ENCODE data around the gene MITF.

The MITF gene

GRCh38 chr3:69753179-69753775 lies 14.0 kb downstream of the MITF start:
- no peak overlapping the region for H3K27ac ChIP-seq

GRCh38 chr3:69755795-69756194 lies 16.5 kb downstream of the MITF start:
- no peak overlapping the region for H3K27ac ChIP-seq
- DNase-seq (ENCODE audit: low read depth, low spot score), result no peak

More at GRCh38 chr3:69753179-69753775, 14.0 kb downstream of the MITF start:
- no peak for DNase-seq (ENCODE audit: low read depth, low spot score)

GRCh38 chr3:69761896-69762767 lies 22.9 kb downstream of the MITF start:
- H3K27ac ChIP-seq, result peak overlapping the region; percentile 75
- DNase-seq (ENCODE audit: low read depth, low spot score), result peak; percentile 34

- H3K27ac ChIP-seq, result peak overlapping the region; percentile 75
- no peak for DNase-seq (ENCODE audit: low read depth, low spot score)
Measured at GRCh38 chr3:69762768-69763229, 23.5 kb downstream of the MITF start.

- DNase-seq (ENCODE audit: low read depth, low spot score), result no peak
- no peak overlapping the region for H3K27ac ChIP-seq
Measured at GRCh38 chr3:69763458-69763857, 24.2 kb downstream of the MITF start.

- no peak for DNase-seq (ENCODE audit: low read depth, low spot score)
Measured at GRCh38 chr3:69764121-69764741, 25.0 kb downstream of the MITF start.

GRCh38 chr3:69764861-69765260 lies 25.6 kb downstream of the MITF start:
- no peak overlapping the region for H3K27ac ChIP-seq
- no peak for DNase-seq (ENCODE audit: low read depth, low spot score)

More at GRCh38 chr3:69764121-69764741, 25.0 kb downstream of the MITF start:
- no peak overlapping the region for H3K27ac ChIP-seq

GRCh38 chr3:69766638-69767037 lies 27.4 kb downstream of the MITF start:
- no peak overlapping the region for H3K27ac ChIP-seq
- no peak for DNase-seq (ENCODE audit: low read depth, low spot score)

GRCh38 chr3:69767571-69767970 lies 28.3 kb downstream of the MITF start:
- no peak for DNase-seq (ENCODE audit: low read depth, low spot score)
- no peak overlapping the region for H3K27ac ChIP-seq

- DNase-seq (ENCODE audit: low read depth, low spot score), result no peak
- no peak overlapping the region for H3K27ac ChIP-seq
Measured at GRCh38 chr3:69768438-69768837, 29.2 kb downstream of the MITF start.

- DNase-seq (ENCODE audit: low read depth, low spot score), result peak; percentile 12
- peak overlapping the region; percentile 67 for H3K27ac ChIP-seq
Measured at GRCh38 chr3:69770219-69770618, 31.0 kb downstream of the MITF start.

- no peak for DNase-seq (ENCODE audit: low read depth, low spot score)
- peak overlapping the region; percentile 67 for H3K27ac ChIP-seq
Measured at GRCh38 chr3:69770976-69771634, 31.8 kb downstream of the MITF start.

GRCh38 chr3:69772152-69772867 lies 33.0 kb downstream of the MITF start:
- DNase-seq (ENCODE audit: low read depth, low spot score), result no peak
- H3K27ac ChIP-seq, result no peak overlapping the region

GRCh38 chr3:69774029-69774428 lies 34.8 kb downstream of the MITF start:
- DNase-seq (ENCODE audit: low read depth, low spot score), result no peak

GRCh38 chr3:69775751-69776150 lies 36.5 kb downstream of the MITF start:
- H3K27ac ChIP-seq, result no peak overlapping the region
- DNase-seq (ENCODE audit: low read depth, low spot score), result no peak

More at GRCh38 chr3:69774029-69774428, 34.8 kb downstream of the MITF start:
- H3K27ac ChIP-seq, result no peak overlapping the region

GRCh38 chr3:69776289-69776688 lies 37.0 kb downstream of the MITF start:
- DNase-seq (ENCODE audit: low read depth, low spot score), result no peak

GRCh38 chr3:69776920-69777581 lies 37.8 kb downstream of the MITF start:
- no peak for DNase-seq (ENCODE audit: low read depth, low spot score)

More at GRCh38 chr3:69776289-69776688, 37.0 kb downstream of the MITF start:
- no peak overlapping the region for H3K27ac ChIP-seq

GRCh38 chr3:69777582-69777967 lies 38.3 kb downstream of the MITF start:
- H3K27ac ChIP-seq, result no peak overlapping the region
- no peak for DNase-seq (ENCODE audit: low read depth, low spot score)

More at GRCh38 chr3:69776920-69777581, 37.8 kb downstream of the MITF start:
- H3K27ac ChIP-seq, result no peak overlapping the region

GRCh38 chr3:69781593-69781992 lies 42.3 kb downstream of the MITF start:
- no peak for DNase-seq (ENCODE audit: low read depth, low spot score)
- no peak overlapping the region for H3K27ac ChIP-seq
